H1 (cell line): ENCODE data around the gene CBLN1. TPM values are rescaled to one million over a fixed set of nuclear protein-coding genes. Genes with fewer than 3 reads are reported as not detected.

Experiments
- CTCF ChIA-PET: fragments of 300-600 bp; sonication (Branson Sonifier 250); formaldehyde crosslinking; loops from one replicate; lab custom pipeline; 2021; ENCODE audit not compliant: partially characterized antibody; lab: Charles Lee
- POLR2A ChIA-PET: fragments of 300-600 bp; sonication (Branson Sonifier 250); formaldehyde crosslinking; loops from one replicate; lab custom pipeline; 2021; ENCODE audit warnings: inconsistent platforms; ENCODE audit not compliant: partially characterized antibody; lab: Charles Lee
- DNase-seq, 2 experiments: peaks; one replicate each; pipeline versions ENCODE4 v3.0.0 to v3.0.0-alpha.2; 2010 to 2022; ENCODE audit warnings: low spot score in 2 of 2, low read depth in 1 of 2, mixed read lengths in 1 of 2
- FAIRE-seq: peaks from 2 replicates; lab custom pipeline; 2011; peaks lifted over from hg19 to GRCh38; lab: Jason Lieb, UNC
- H2AFZ ChIP-seq: 2 replicates; pipeline ENCODE4 v1.8.1; 2012; ENCODE audit warnings: low read length, inconsistent platforms
- H2AK5ac ChIP-seq: 2 replicates; pipeline ENCODE4 v1.6.1; 2013; ENCODE audit warnings: low read depth, low read length
- H2BK120ac ChIP-seq: replicated peaks from 2 replicates; pipeline ENCODE3; 2013; ENCODE audit warnings: low read depth, low read length, inconsistent platforms
- H2BK12ac ChIP-seq: 2 replicates; pipeline ENCODE4 v1.6.1; 2013; ENCODE audit warnings: low read depth, low read length
- H2BK15ac ChIP-seq: 2 replicates; pipeline ENCODE4 v1.6.1; 2013; ENCODE audit warnings: low read length
- H2BK20ac ChIP-seq: 2 replicates; pipeline ENCODE4 v1.6.1; 2013; ENCODE audit warnings: low read length
- H2BK5ac ChIP-seq: 2 replicates; pipeline ENCODE4 v1.6.1; 2013; ENCODE audit warnings: low read depth, low read length
- H3K14ac ChIP-seq: 2 replicates; pipeline ENCODE4 v1.6.1; 2013; ENCODE audit warnings: inconsistent platforms; ENCODE audit not compliant: insufficient read length
- H3K18ac ChIP-seq: 2 replicates; pipeline ENCODE4 v1.6.1; 2013; ENCODE audit warnings: low read length; ENCODE audit errors: extremely low read depth
- H3K23ac ChIP-seq: 2 replicates; pipeline ENCODE4 v1.6.1; 2013; ENCODE audit warnings: inconsistent platforms; ENCODE audit not compliant: insufficient read length
- H3K23me2 ChIP-seq: 2 replicates; pipeline ENCODE4 v1.6.1; 2013; ENCODE audit warnings: low read depth, low read length
- H3K27ac ChIP-seq: 2 replicates; pipeline ENCODE4 v1.6.1; 2011; ENCODE audit warnings: low read depth, low read length, inconsistent platforms
- H3K27me3 ChIP-seq, 4 experiments: replicated peaks in 1 of 4; 1 replicate in 1 of 4; 2 replicates in 3 of 4; pipeline versions ENCODE4 v1.6.1 to v1.8.1; 2011 to 2013; ENCODE audit warnings: low read length in 3 of 4, mild to moderate bottlenecking in 3 of 4, inconsistent platforms in 2 of 4, mixed read lengths in 2 of 4, moderate library complexity in 1 of 4; ENCODE audit not compliant: control insufficient read depth in 3 of 4, insufficient read depth in 3 of 4; ENCODE audit errors: extremely low read depth in 1 of 4
- H3K36me3 ChIP-seq, 4 experiments: 2 replicates each; pipeline versions ENCODE4 v1.6.1 to v1.8.1; 2011 to 2013; ENCODE audit warnings: mild to moderate bottlenecking in 4 of 4, low read length in 3 of 4, moderate library complexity in 2 of 4, control low read depth in 1 of 4, inconsistent platforms in 1 of 4; ENCODE audit not compliant: insufficient read depth in 4 of 4, control insufficient read depth in 2 of 4
- H3K4ac ChIP-seq: replicated peaks from 2 replicates; pipeline ENCODE3; 2013; ENCODE audit warnings: low read length, low read depth, mixed read lengths, inconsistent platforms; ENCODE audit not compliant: insufficient read length
- H3K4me1 ChIP-seq, 4 experiments: replicated peaks in 1 of 4; 1 replicate in 1 of 4; 2 replicates in 3 of 4; pipeline versions ENCODE4 v1.6.1 to v1.8.1; 2011 to 2013; ENCODE audit warnings: low read length in 3 of 4, inconsistent platforms in 2 of 4, mixed read lengths in 1 of 4; ENCODE audit not compliant: insufficient read depth in 4 of 4, control insufficient read depth in 3 of 4
- H3K4me2 ChIP-seq, 2 experiments: 2 replicates each; pipeline versions ENCODE4 v1.6.1 to v1.8.1; 2011 to 2013; ENCODE audit warnings: low read depth in 2 of 2, low read length in 2 of 2, control low read depth in 1 of 2, inconsistent platforms in 1 of 2, mild to moderate bottlenecking in 1 of 2; ENCODE audit not compliant: insufficient read depth in 1 of 2
- H3K4me3 ChIP-seq, 4 experiments: fragments of 200-600, 300-600 bp in 1 of 4; sonication (generic), shearing (Covaris generic), sonication (Bioruptor Twin) in 1 of 4; 2 replicates each; pipeline versions ENCODE4 v1.5.1 to v1.8.1; 2011 to 2016; ENCODE audit warnings: low read length in 4 of 4, low read depth in 3 of 4, control low read depth in 2 of 4, inconsistent platforms in 2 of 4, mild to moderate bottlenecking in 2 of 4, mixed read lengths in 1 of 4, moderate library complexity in 1 of 4; ENCODE audit not compliant: insufficient read depth in 2 of 4; ENCODE audit errors: extremely low read depth in 1 of 4
- H3K56ac ChIP-seq: replicated peaks from 2 replicates; pipeline ENCODE3; 2013; ENCODE audit warnings: low read depth, mild to moderate bottlenecking, mixed read lengths, low read length, inconsistent platforms; ENCODE audit not compliant: insufficient read length
- H3K79me1 ChIP-seq: 2 replicates; pipeline ENCODE4 v1.6.1; 2013; ENCODE audit warnings: low read depth, low read length, control low read depth
- H3K79me2 ChIP-seq, 2 experiments: 2 replicates each; pipeline versions ENCODE4 v1.6.1 to v1.8.1; 2012 to 2013; ENCODE audit warnings: low read length in 2 of 2, mild to moderate bottlenecking in 2 of 2, inconsistent platforms in 1 of 2; ENCODE audit not compliant: insufficient read depth in 2 of 2, control insufficient read depth in 1 of 2
- H3K9ac ChIP-seq, 4 experiments: replicated peaks in 1 of 4; 1 replicate in 1 of 4; 2 replicates in 3 of 4; pipeline versions ENCODE4 v1.6.1 to v1.8.1; 2011 to 2013; ENCODE audit warnings: low read depth in 3 of 4, low read length in 3 of 4, control low read depth in 2 of 4, mild to moderate bottlenecking in 2 of 4, moderate library complexity in 2 of 4, inconsistent platforms in 1 of 4; ENCODE audit errors: extremely low read depth in 1 of 4
- H3K9me3 ChIP-seq, 2 experiments: 2 replicates each; pipeline versions ENCODE4 v1.6.1 to v1.8.1; 2012 to 2013; ENCODE audit warnings: mild to moderate bottlenecking in 2 of 2, moderate library complexity in 2 of 2, control low read depth in 1 of 2, inconsistent platforms in 1 of 2, low read depth in 1 of 2, low read length in 1 of 2, mixed read lengths in 1 of 2; ENCODE audit not compliant: insufficient read depth in 2 of 2
- H4K20me1 ChIP-seq, 2 experiments: replicated peaks in 1 of 2; 2 replicates each; pipeline versions ENCODE3 to v1.8.1; 2011 to 2013; ENCODE audit warnings: inconsistent platforms in 2 of 2, low read length in 2 of 2, mild to moderate bottlenecking in 1 of 2; ENCODE audit not compliant: insufficient read depth in 2 of 2, control insufficient read depth in 1 of 2
- H4K5ac ChIP-seq: 2 replicates; pipeline ENCODE4 v1.6.1; 2013; ENCODE audit warnings: low read length, low read depth, mixed read lengths, inconsistent platforms; ENCODE audit not compliant: insufficient read length
- H4K8ac ChIP-seq: 2 replicates; pipeline ENCODE4 v1.8.0; 2013; ENCODE audit warnings: mild to moderate bottlenecking, moderate library complexity, low read length, inconsistent platforms; ENCODE audit not compliant: insufficient read depth; ENCODE audit errors: extremely low read depth
- H4K91ac ChIP-seq: replicated peaks from 2 replicates; pipeline ENCODE3; 2013; ENCODE audit warnings: low read length, mixed read lengths, inconsistent platforms; ENCODE audit not compliant: insufficient read length
- BCL11A ChIP-seq, 2 experiments: IDR thresholded peaks; one replicate each; pipeline ENCODE4 v1.6.1; 2011; ENCODE audit warnings: low read depth in 2 of 2, low read length in 2 of 2, mild to moderate bottlenecking in 2 of 2
- CBX8 ChIP-seq: fragments of 300-800, 300-1000 bp; sonication (generic); IDR thresholded peaks from 2 replicates; pipeline ENCODE4 v1.7.1; 2016; ENCODE audit warnings: low read depth, low read length, borderline replicate concordance
- CHD2 ChIP-seq: IDR thresholded peaks from 2 replicates; pipeline ENCODE4 v1.6.1; 2012; ENCODE audit warnings: low read length, improper control_type of control experiment
- GABPA ChIP-seq: IDR thresholded peaks from 2 replicates; pipeline ENCODE4 v1.6.1; 2011; ENCODE audit warnings: mild to moderate bottlenecking, low read length, moderate library complexity, borderline replicate concordance; ENCODE audit not compliant: insufficient read depth
- RBBP5 ChIP-seq: IDR thresholded peaks from 2 replicates; pipeline ENCODE4 v1.7.1; 2012; ENCODE audit warnings: low read depth, mild to moderate bottlenecking, inconsistent platforms, low read length, moderate library complexity, borderline replicate concordance
- SIRT6 ChIP-seq: IDR thresholded peaks from one replicate; pipeline ENCODE4 v1.7.1; 2012; ENCODE audit warnings: low read length, inconsistent platforms
- SP4 ChIP-seq: IDR thresholded peaks from 2 replicates; pipeline ENCODE4 v1.6.1; 2012; ENCODE audit warnings: low read length, inconsistent platforms
- SUZ12 ChIP-seq: fragments of 200-600 bp; sonication (generic); IDR thresholded peaks from 2 replicates; pipeline ENCODE4 v1.6.1; 2012; ENCODE audit warnings: mild to moderate bottlenecking, inconsistent platforms, low read length, moderate library complexity, mixed read lengths
- WGBS, 2 experiments: shearing (Covaris generic) in 1 of 2; methylation state at CpG; one replicate each; pipeline versions ENCODE4 v1.1.6 to v1.1.7; 2013 to 2015; ENCODE audit warnings: low lambda C conversion rate in 2 of 2, mixed read lengths in 2 of 2, inconsistent platforms in 1 of 2, low coverage in 1 of 2, missing lambda C conversion rate in 1 of 2; ENCODE audit not compliant: insufficient replicate concordance in 2 of 2, insufficient coverage in 1 of 2, insufficient read length in 1 of 2; ENCODE audit errors: extremely low coverage in 1 of 2, missing lambda C conversion rate in 1 of 2; 5-methylcytosine and 5-hydroxymethylcytosine counted together
- polyA plus RNA-seq, 7 experiments: library from polyadenylated mRNA; depleted of rRNA in 3 of 7; stranded (reverse) in 5 of 7; unstranded in 2 of 7; fragments of >200 nt in 5 of 7; fragments of 200-250 nt in 2 of 7; gene quantifications; 1 replicate in 5 of 7; 2 replicates in 1 of 7; 4 replicates in 1 of 7; pipeline versions ENCODE4 v1.2.1 to v1.2.3, GENCODE V29; 2011 to 2013; ENCODE audit warnings: missing spikeins in 2 of 7, mixed read lengths in 2 of 7
- total RNA-seq: library from RNA; stranded (reverse); fragmentation: NEBNext Ultra II Directional; extraction: Animal tissue kit (Norgen Biotek cat#: 25700); gene quantifications from 2 replicates; pipeline ENCODE4 v1.2.1, GENCODE V29; 2021

The CBLN1 gene
- total and polyA plus RNA-seq, 2 of the 8 experiments (the other 6 are each of a cell fraction or from before 2014, with no cell fraction given): 0.97 to 7.1 TPM

- WGBS, 2 experiments: 13% methylated on average over 8 of the region's 11 CpGs; no CpG with 5 or more reads in 1 of the 2 experiments
- DNase-seq: no peak
Observed at GRCh38 chr16:49274591-49274990, 7.0 kb downstream of the CBLN1 start.

More at GRCh38 chr16:49274591-49274990, 7.0 kb downstream of the CBLN1 start:
- no peaks in the 10 kb centered on the region for H3K9me3 ChIP-seq
- H3K23ac ChIP-seq: no peak overlapping the region
- no peak overlapping the region for H2BK15ac ChIP-seq
- H3K79me1 ChIP-seq: no peaks in the 10 kb centered on the region
- no peak overlapping the region for H2BK120ac ChIP-seq
- no peak overlapping the region for H2BK12ac ChIP-seq
- H3K23me2 ChIP-seq: peaks cover 6% of the 10 kb centered on the region; the same call in 1 of the 2 replicates
- H3K4me2 ChIP-seq: peak overlapping the region; percentile 60 to 87
- H3K4me1 ChIP-seq: peaks cover 2 to 23% (median 17%) of the 10 kb centered on the region in 4 experiments
- no peak for FAIRE-seq
- H2AFZ ChIP-seq: 0 out of 2 replicates have a peak overlapping the region, but pooled peaks have one; percentile 1
- no peaks in the 10 kb centered on the region for H3K79me2 ChIP-seq
- H3K4ac ChIP-seq: no peak overlapping the region
- H4K5ac ChIP-seq: no peak overlapping the region
- ChIA-PET POLR2A (interaction anchor here (1.9 kb wide), 1 partner anchor 9 kb away, joined by 6 read pairs; no protein-coding TSS in a partner anchor), CTCF (interaction anchor here (0.8 to 6.9 kb wide), 3 partner anchors 12 to 78 kb away, joined by 3 to 28 read pairs (median 3); no protein-coding TSS in a partner anchor)
- H2BK20ac ChIP-seq: no peak overlapping the region
- H4K91ac ChIP-seq: no peak overlapping the region
- H3K4me3 ChIP-seq: peak overlapping the region; percentile 11 to 56 (median 18); a peak in 5 of 8 replicates
- H2BK5ac ChIP-seq: no peak overlapping the region
- no peak overlapping the region for H3K18ac ChIP-seq
- peaks cover 64 to 78% (median 74%) of the 10 kb centered on the region in 4 experiments for H3K27me3 ChIP-seq
- no peak overlapping the region for H2AK5ac ChIP-seq
- peaks cover 9 to 29% of the 10 kb centered on the region in 2 experiments for H4K20me1 ChIP-seq
- no peak overlapping the region for H4K8ac ChIP-seq
- no peaks in the 10 kb centered on the region for H3K36me3 ChIP-seq
- TF ChIP-seq SP4 (no peak), GABPA (no peak), SIRT6 (no peak), SUZ12 (no peak), RBBP5 (no peak), BCL11A (IDR thresholded peaks at IDR 0.05; ENCODE audit: low read depth in 2 of 2, low read length in 2 of 2) (no peak), CHD2 (no peak), CBX8 (no peak)
- TF ChIP-seq, all 59 proteins: peak for 0
- Histone ChIP-seq H3K14ac (no peak overlapping the region), H3K27ac (no peak overlapping the region), H3K56ac (no peak overlapping the region), H3K9ac (no peak overlapping the region)
